Stimulated activated CD8-positive, alpha-beta memory T cell treated with anti-CD3 and anti-CD28 coated beads, Interleukin-12 subunit alpha, Interleukin-12 subunit beta, amount 100 ng/mL, for 24 hours (primary cell): ENCODE results near the gene SLC25A31.

Experiments used
- DNase-seq: peaks from one replicate; pipeline ENCODE4 v3.0.0-alpha.2; 2020; ENCODE audit errors: extremely low read depth

The SLC25A31 gene

DNA sequence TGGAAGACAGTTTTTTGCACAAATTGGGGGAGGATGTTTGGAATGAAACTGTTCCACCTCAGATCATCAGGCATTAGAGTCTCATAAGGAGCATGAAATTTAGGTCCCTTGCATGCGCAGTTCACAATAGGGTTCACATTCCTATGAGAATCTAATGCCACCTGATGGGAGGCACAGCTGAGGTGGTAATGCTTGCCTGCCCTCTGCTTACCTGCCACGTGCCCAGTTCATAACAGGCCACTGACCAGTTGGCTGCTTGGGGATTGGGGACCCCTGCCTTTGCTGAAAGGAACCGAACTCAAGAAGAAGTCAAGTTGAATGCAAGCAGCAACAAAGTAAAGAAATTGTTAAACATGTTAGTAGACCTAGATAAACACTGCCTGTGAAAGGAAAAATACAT is 47.3 kb downstream of the SLC25A31 start:
- no peak for DNase-seq

DNA sequence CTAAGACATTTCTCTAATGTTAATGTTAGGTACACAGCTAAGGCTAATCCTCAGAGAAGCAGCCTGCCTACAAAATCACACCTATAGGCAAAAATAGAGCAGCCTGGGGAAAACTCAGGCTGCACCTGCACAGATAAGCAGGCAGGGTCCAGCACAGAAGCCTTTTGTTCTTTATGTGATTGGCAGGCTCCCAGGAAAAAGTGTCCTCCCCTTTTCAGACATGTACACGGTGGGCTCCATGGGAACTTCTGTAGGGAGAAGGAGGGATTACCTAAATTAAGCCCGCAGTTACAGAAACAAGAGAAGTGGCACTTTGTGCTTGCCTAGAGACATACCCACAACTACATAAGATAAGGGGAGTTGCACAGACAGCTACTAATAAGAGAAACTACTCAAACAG is 47.9 kb downstream of the SLC25A31 start:
- no peak for DNase-seq

DNA sequence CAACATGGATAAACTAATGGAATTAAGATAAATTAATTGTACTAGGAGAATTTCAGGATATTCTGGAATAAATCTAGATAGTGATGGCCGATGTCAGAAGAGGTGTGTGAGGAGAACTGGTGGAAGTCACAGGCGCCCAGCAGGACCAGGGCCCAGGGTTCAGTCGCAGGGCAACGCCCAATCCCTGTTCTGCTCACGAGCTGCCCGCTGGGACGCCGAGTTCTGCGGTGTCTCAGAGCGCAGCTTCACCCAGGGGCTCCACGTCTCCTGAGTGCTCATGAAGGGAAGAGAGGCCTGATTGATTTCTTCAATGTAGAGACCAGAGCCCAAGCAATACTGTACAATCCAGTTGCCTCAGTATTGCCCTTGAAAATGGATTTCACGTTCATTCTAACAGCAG is 50.4 kb downstream of the SLC25A31 start:
- no peak for DNase-seq

DNA sequence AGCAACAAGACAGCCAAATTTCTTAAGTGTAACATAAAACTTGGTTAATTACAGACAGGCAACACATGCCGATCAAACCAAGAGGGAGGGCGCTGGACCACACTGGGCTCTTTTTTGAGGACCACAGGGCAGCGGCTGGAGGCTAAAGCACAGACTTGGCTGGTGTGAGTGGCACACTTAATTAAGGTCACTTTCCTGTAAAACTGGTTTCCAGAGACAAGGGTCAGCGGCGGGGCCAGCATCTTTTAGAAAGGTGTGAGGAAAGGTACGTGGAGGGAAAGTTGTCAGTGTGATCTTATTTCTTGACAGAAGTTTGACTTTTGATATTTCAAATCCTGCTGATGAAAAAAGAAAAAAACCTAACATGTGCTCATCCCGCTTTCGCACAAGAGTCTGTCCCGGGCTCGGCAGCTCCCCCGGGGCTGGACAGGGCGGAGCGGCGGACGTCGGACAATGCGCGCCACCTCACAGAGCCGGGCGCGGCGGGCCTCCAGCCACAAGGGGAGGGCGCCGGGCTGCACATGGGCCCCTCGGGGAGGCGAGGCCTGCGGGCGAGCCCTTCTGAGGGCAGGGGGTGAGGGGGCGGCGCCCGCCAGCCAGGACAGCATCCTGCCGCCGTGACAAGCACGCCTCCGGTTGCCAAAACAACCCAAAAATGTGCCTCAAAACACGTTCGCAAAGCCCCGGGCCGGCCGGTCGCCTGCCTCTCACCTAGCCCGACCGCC is 51.3 kb downstream of the SLC25A31 start:
- DNase-seq: no peak

GRCh38 chr4:127782025-127782274 is 51.8 kb downstream of the SLC25A31 start:
- DNase-seq: no peak

DNA sequence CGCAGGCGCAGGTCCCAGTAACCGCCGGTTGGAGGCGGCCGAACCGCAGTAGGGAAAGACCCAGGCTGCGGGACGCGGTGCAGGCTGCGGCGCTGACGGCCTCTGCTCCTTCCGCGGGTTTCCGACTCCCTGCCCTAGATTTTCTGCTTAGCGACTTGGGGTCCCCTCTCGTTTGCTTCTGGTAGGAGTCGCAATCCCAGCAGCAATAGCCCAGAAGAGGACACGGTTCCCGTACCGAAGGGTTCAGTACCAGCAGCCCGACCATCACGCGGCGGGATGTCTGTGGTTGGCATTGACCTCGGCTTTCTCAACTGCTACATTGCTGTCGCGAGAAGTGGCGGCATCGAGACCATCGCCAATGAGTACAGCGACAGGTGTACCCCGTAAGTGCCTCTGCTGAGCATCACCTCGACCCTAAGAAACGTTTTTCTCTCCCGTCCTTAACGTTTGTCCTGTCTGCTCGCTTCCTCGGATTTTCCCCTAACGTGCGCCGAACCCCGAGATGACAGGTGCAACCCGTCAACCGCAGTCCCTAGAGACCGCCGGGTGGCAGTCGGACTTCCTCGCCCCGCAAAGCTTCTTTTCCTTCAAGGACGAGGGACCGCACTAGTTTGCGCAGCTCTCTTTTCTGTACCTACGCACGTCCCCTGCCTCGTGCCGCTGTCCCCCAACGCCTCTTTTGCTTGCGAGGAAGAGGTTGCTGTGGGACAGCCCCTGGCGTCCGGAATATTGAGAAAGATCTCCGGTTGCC is 52.2 kb downstream of the SLC25A31 start, which contains the start of gene HSPA4L:
Gene HSPA4L (plus strand): TSS at position 48 of the 751 bp plus-strand sequence. CDS start 229 bp downstream, at position 277.
- DNase-seq: no peak

- no peak for DNase-seq
Measured at GRCh38 chr4:127783026-127783769, 53.0 kb downstream of the SLC25A31 start.

DNA sequence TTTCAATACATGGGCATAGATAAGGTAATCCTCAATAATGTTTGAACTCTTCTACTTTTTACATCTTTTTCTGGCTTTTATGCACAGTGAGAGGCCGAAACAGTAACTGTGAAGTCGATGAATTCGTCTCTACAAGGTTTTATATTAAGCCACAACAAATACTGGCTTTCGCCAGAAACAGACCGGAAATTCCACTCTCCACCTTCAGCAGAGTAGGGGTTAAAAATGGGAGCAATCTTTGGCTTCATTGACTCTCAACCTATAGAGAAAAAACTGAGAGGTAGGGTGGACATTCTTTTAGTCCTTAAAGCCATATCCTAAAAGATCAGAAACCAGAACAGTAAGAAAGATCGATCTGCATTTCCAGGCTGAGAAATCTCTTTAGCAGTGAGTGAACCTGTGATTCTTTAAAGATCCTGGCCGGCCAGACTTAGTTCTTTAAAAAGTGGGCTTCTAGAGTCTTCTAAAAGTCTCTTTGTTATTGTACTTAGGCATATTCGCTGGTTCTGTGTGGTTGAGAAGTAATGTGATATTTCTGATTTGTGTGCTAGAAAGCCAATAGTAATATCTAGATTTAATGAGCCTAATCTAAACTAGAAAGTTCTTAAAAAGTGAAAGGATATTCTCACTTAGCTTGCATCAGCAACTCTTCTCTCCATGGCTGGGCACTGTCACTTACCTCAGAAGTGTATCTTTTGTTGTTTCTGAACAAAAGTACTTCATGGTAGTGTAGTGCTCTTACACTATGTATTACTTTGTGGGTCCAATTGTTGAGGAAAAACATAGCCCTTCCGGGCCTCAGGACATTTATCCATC is 54.0 kb downstream of the SLC25A31 start:
- DNase-seq: no peak

- no peak for DNase-seq
Measured at GRCh38 chr4:127788517-127788916, 58.3 kb downstream of the SLC25A31 start.

- DNase-seq: no peak
Measured at GRCh38 chr4:127791391-127791790, 61.2 kb downstream of the SLC25A31 start.

GRCh38 chr4:127793528-127793927 is 63.3 kb downstream of the SLC25A31 start:
- DNase-seq: no peak

GRCh38 chr4:127799711-127800110 is 69.5 kb downstream of the SLC25A31 start:
- DNase-seq: no peak

- DNase-seq: no peak
Measured at GRCh38 chr4:127809173-127809800, 79.1 kb downstream of the SLC25A31 start.

GRCh38 chr4:127810551-127810950 is 80.4 kb downstream of the SLC25A31 start:
- no peak for DNase-seq

- no peak for DNase-seq
Measured at GRCh38 chr4:127822430-127822829, 92.2 kb downstream of the SLC25A31 start.
